OCI-LY7 (cell line): ENCODE measurements around the gene AQP11. TPM values are rescaled to one million over a fixed set of nuclear protein-coding genes. Genes with fewer than 3 reads are reported as not detected.
A peak's percentile ranks its signal among the peaks of the same experiment; 100 is the strongest.
"Not testable (repeated sequence)": the region's sequence is repeated elsewhere in the genome, so short reads cannot be mapped to it uniquely, and the experiment has no call there.

Experiments
- BruUV-seq: library from RNA; stranded (reverse); fragments of 400-500 nt; replicated peaks from 2 replicates; lab custom pipeline; 2021; lab: Mats Ljungman, UMichigan
- CTCF ChIA-PET: fragments of 300-600 bp; sonication (Branson Sonifier 250); formaldehyde crosslinking; loops from one replicate; lab custom pipeline; 2022; ENCODE audit warnings: antibody characterized with exemption; ENCODE audit not compliant: unreplicated experiment; lab: Charles Lee
- POLR2A ChIA-PET: fragments of 300-600 bp; sonication (Branson Sonifier 250); formaldehyde crosslinking; loops from one replicate; lab custom pipeline; 2022; ENCODE audit warnings: antibody characterized with exemption; lab: Charles Lee
- DNase-seq: peaks from one replicate; pipeline ENCODE4 v3.0.0-alpha.2; 2015; ENCODE audit warnings: low spot score
- H2AFZ ChIP-seq: fragments of 200-600 bp; sonication (generic), shearing (Covaris generic); 2 replicates; pipeline ENCODE4 v1.6.1; 2014; ENCODE audit warnings: mild to moderate bottlenecking, antibody characterized with exemption, low read length, moderate library complexity
- H3K27ac ChIP-seq: fragments of 200-600 bp; sonication (generic); 2 replicates; pipeline ENCODE4 v1.5.1; 2014; ENCODE audit warnings: mixed run types, low read depth, mild to moderate bottlenecking, moderate library complexity, low read length, inconsistent platforms; ENCODE audit not compliant: poor library complexity, severe bottlenecking
- H3K36me3 ChIP-seq: fragments of 200-600 bp; sonication (generic); 2 replicates; pipeline ENCODE4 v1.6.1; 2014; ENCODE audit warnings: mild to moderate bottlenecking, antibody characterized with exemption, low read length, moderate library complexity, mixed read lengths; ENCODE audit not compliant: insufficient read depth
- H3K4me1 ChIP-seq: fragments of 200-600 bp; sonication (generic); 2 replicates; pipeline ENCODE4 v1.5.1; 2014; ENCODE audit warnings: mild to moderate bottlenecking, low read length; ENCODE audit not compliant: insufficient read depth, poor library complexity, severe bottlenecking
- H3K4me2 ChIP-seq: fragments of 200-600 bp; sonication (generic); 2 replicates; pipeline ENCODE4 v1.6.1; 2014; ENCODE audit warnings: mild to moderate bottlenecking, low read length
- H3K4me3 ChIP-seq: fragments of 200-600 bp; sonication (generic); 2 replicates; pipeline ENCODE4 v1.5.1; 2014; ENCODE audit warnings: mild to moderate bottlenecking, low read depth, low read length; ENCODE audit not compliant: poor library complexity, severe bottlenecking
- H3K79me2 ChIP-seq: fragments of 200-600 bp; sonication (generic); 2 replicates; pipeline ENCODE4 v1.6.1; 2016; ENCODE audit warnings: low read depth, mild to moderate bottlenecking, low read length, moderate library complexity, mixed read lengths; ENCODE audit not compliant: insufficient read depth
- H3K9me2 ChIP-seq: fragments of 200-600 bp; sonication (generic); 2 replicates; pipeline ENCODE4 v1.6.1; 2016; ENCODE audit warnings: mild to moderate bottlenecking, low read length, mixed read lengths; ENCODE audit not compliant: insufficient read depth
- H3K9me3 ChIP-seq: fragments of 200-600 bp; sonication (generic); 2 replicates; pipeline ENCODE4 v1.6.1; 2014; ENCODE audit warnings: mild to moderate bottlenecking, mixed run types, low read length, mixed read lengths
- H4K20me1 ChIP-seq: fragments of 200-600 bp; sonication (generic); 2 replicates; pipeline ENCODE4 v1.6.1; 2014; ENCODE audit warnings: mild to moderate bottlenecking, antibody characterized with exemption, low read length, moderate library complexity, mixed read lengths; ENCODE audit not compliant: insufficient read depth
- EZH2phosphoT487 ChIP-seq: fragments of 200-600 bp; sonication (generic); IDR thresholded peaks from 2 replicates; pipeline ENCODE4 v1.6.1; 2018; ENCODE audit warnings: low read depth, borderline replicate concordance, mild to moderate bottlenecking, mixed run types, antibody characterized with exemption, low read length, moderate library complexity, mixed read lengths
- intact Hi-C: fragments of 100-400 bp; cut with micrococcal nuclease; formaldehyde crosslinking; loops from one replicate; pipeline ENCODE4 v1.10.0; 2022; ENCODE audit not compliant: unreplicated experiment
- total RNA-seq, 2 experiments: library from RNA; depleted of rRNA in 1 of 2; stranded (reverse); fragments of >200 nt in 1 of 2; shearing (Covaris generic) in 1 of 2; gene quantifications; 2 replicates each; pipeline ENCODE4 v1.2.3, GENCODE V29; 2014 to 2022
- TF ChIP-seq, protein P1 (sequence below): fragments of 200-600 bp; sonication (generic); conservative IDR thresholded peaks from 2 replicates; pipeline ENCODE4 v1.5.1; 2014; ENCODE audit warnings: mild to moderate bottlenecking, antibody characterized with exemption, low read length, moderate library complexity, mixed read lengths

Gene AQP11
- total RNA-seq, 2 experiments from 2014 or later = not detected

DNA sequence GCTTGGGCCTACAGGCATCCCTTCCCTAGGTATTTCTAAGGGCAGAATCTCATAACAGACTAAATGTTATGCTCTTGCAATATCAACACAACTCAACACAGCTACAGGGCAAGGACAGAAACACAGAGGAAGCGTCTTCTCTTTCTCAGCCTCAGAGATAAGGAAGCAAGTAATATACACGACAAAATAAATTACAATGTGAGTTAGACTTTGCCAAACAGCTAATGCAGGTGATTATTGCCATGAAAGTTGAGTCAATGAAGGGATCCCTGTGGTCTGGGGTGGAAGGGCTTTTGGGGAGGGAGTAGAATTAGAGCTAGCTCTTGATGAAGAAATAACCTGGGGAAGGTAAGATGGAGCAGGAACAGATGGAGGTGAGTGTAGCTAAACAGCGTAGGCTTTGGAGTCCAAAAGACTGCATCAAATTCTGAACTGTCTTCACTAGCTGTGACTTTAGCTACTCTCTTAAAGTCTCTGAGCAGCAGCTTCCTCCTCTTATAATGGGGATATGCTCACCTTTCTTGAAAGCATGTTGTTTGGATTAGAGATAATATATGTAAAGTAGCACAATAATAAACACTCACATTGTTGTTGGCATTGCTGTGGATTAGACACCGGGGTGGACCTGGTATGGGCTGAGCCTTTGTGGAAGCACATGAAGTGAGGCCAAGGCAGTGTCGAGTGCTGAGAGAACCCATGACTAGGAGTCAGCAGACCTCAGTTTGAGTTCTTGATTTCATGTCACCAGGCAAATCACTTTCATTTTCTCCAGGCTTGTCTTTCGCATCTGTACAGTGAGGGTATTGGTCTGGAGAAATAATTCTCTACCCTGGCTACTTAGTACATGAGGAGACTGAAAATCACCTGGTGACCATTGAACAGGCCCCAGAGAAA, 41.0 kb upstream of the AQP11 start:
- no peaks in the 10 kb centered on the region for H3K79me2 ChIP-seq
- intact Hi-C loops = no loop called here
- no peaks in the 10 kb centered on the region for H3K4me1 ChIP-seq
- CTCF ChIA-PET = no interaction called here
- peak overlapping the region; percentile 16; the same call in 1 of the 2 replicates for H2AFZ ChIP-seq
- no peak overlapping the region for H3K4me2 ChIP-seq
- DNase-seq = no peak
- H3K27ac ChIP-seq = no peak overlapping the region
- no peaks in the 10 kb centered on the region for H3K9me3 ChIP-seq
- H3K4me3 ChIP-seq = no peak overlapping the region
- no peaks in the 10 kb centered on the region for H3K36me3 ChIP-seq
- no peak for TF ChIP-seq EZH2phosphoT487
- TF ChIP-seq, protein P1, sequence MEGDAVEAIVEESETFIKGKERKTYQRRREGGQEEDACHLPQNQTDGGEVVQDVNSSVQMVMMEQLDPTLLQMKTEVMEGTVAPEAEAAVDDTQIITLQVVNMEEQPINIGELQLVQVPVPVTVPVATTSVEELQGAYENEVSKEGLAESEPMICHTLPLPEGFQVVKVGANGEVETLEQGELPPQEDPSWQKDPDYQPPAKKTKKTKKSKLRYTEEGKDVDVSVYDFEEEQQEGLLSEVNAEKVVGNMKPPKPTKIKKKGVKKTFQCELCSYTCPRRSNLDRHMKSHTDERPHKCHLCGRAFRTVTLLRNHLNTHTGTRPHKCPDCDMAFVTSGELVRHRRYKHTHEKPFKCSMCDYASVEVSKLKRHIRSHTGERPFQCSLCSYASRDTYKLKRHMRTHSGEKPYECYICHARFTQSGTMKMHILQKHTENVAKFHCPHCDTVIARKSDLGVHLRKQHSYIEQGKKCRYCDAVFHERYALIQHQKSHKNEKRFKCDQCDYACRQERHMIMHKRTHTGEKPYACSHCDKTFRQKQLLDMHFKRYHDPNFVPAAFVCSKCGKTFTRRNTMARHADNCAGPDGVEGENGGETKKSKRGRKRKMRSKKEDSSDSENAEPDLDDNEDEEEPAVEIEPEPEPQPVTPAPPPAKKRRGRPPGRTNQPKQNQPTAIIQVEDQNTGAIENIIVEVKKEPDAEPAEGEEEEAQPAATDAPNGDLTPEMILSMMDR = peak; percentile 43; the same call in 1 of the 2 replicates
- BruUV-seq = no TSS peak
- no peaks in the 10 kb centered on the region for H3K9me2 ChIP-seq
- POLR2A ChIA-PET = no interaction called here
- no peaks in the 10 kb centered on the region for H4K20me1 ChIP-seq

DNA sequence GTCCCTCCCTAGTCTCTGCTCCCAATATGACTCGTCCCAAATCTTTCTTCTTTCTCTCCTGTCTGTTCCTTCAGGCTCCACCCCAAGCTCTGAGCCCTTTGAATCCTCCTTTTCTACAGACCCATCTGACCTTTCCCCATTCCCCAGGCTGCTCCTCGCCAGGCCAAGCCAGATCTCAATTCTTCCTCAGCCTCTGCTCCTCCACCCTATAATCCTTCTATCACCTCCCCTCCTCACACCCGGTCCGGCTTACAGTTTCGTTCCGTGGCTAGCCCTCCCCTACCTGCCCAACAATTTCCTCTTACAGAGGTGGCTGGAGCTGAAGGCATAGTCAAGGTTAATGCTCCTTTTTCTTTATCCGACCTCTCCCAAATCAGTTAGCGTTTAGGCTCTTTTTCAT, 38.3 kb upstream of the AQP11 start:
- BruUV-seq = not testable (repeated sequence)

DNA sequence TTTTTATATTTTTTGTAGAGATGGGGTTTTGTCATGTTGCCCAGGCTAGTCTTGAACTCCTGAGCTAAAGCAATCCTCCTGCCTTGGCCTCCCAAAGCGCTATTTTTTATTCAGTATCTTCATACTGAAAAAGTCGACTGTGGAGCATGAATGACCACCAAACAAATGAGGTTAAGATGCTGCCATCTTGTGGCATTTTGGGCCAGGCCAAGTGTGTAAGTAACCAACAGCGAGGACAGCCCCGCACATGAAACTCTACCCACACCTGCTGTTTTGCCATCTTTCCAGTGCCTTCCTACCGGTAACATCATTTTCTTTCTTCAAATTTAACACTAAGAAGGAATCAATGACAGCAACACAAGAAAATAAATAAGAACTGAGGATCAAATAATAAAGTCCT, 32.2 kb upstream of the AQP11 start:
- ChIA-PET POLR2A (no interaction called here), CTCF (no interaction called here)
- BruUV-seq = no TSS peak
- no peaks in the 10 kb centered on the region for H4K20me1 ChIP-seq
- no peaks in the 10 kb centered on the region for H3K36me3 ChIP-seq
- H3K4me2 ChIP-seq = no peak overlapping the region
- H3K9me3 ChIP-seq = no peaks in the 10 kb centered on the region
- H3K4me3 ChIP-seq = no peak overlapping the region
- H3K79me2 ChIP-seq = no peaks in the 10 kb centered on the region
- DNase-seq = no peak
- no peak for TF ChIP-seq EZH2phosphoT487
- TF ChIP-seq, protein P1 = peak; percentile 45
- intact Hi-C loops = no loop called here
- no peaks in the 10 kb centered on the region for H3K4me1 ChIP-seq
- H3K9me2 ChIP-seq = no peaks in the 10 kb centered on the region
- H3K27ac ChIP-seq = no peak overlapping the region
- H2AFZ ChIP-seq = no peak overlapping the region

More for the DNA sequence above, 38.3 kb upstream of the AQP11 start:
- H3K4me2 ChIP-seq, intact Hi-C loops, DNase-seq, H3K27ac ChIP-seq, H3K9me2 ChIP-seq, H3K9me3 ChIP-seq, H3K4me3 ChIP-seq, H2AFZ ChIP-seq, CTCF ChIA-PET, H3K4me1 ChIP-seq, H3K36me3 ChIP-seq, H3K79me2 ChIP-seq, H4K20me1 ChIP-seq: not testable (repeated sequence)
- POLR2A ChIA-PET = interaction anchor here (0.7 kb wide), 1 partner anchor 51 kb away, joined by 3 read pairs; no protein-coding TSS in a partner anchor
